COLO829 (cell line): ENCODE measurements around the gene ADGRG4.
"Not testable (repeated sequence)": the region's sequence is repeated elsewhere in the genome, so short reads cannot be mapped to it uniquely, and the experiment has no call there.

ENCODE experiments used
- DNase-seq: peaks from one replicate; pipeline ENCODE4 v3.0.0; 2012; ENCODE audit warnings: low spot score

The ADGRG4 gene

GRCh38 chrX:136300721-136301120 is at the start of gene ADGRG4:
TSS of gene ADGRG4 (plus strand) at chrX:136300963. CDS start at chrX:136308778, 7,815 bp downstream.
- not testable (repeated sequence) for DNase-seq

GRCh38 chrX:136251041-136251991 is 49.4 kb upstream of the ADGRG4 start, which contains the start of gene MAP7D3:
TSS of gene MAP7D3 (minus strand) at chrX:136251400. CDS start at chrX:136251358, 42 bp downstream.
- peak; percentile 62 for DNase-seq

- DNase-seq, result no peak
Observed at GRCh38 chrX:136255541-136255940, 45.2 kb upstream of the ADGRG4 start.

- DNase-seq, result no peak
Observed at GRCh38 chrX:136256026-136256425, 44.7 kb upstream of the ADGRG4 start.

GRCh38 chrX:136258951-136259350 is 41.8 kb upstream of the ADGRG4 start:
- DNase-seq, result no peak

- no peak for DNase-seq
Observed at GRCh38 chrX:136259543-136259942, 41.2 kb upstream of the ADGRG4 start.

GRCh38 chrX:136260776-136261175 is 40.0 kb upstream of the ADGRG4 start:
- no peak for DNase-seq

- DNase-seq, result no peak
Observed at GRCh38 chrX:136261321-136261720, 39.4 kb upstream of the ADGRG4 start.

- DNase-seq, result no peak
Observed at GRCh38 chrX:136262243-136262642, 38.5 kb upstream of the ADGRG4 start.

GRCh38 chrX:136262812-136263315 is 37.9 kb upstream of the ADGRG4 start:
- DNase-seq, result no peak

GRCh38 chrX:136266828-136267227 is 33.9 kb upstream of the ADGRG4 start:
- DNase-seq, result no peak

GRCh38 chrX:136268051-136269048 is 32.4 kb upstream of the ADGRG4 start:
- no peak for DNase-seq

- DNase-seq, result no peak
Observed at GRCh38 chrX:136269921-136270320, 30.8 kb upstream of the ADGRG4 start.

- DNase-seq, result no peak
Observed at GRCh38 chrX:136271300-136271699, 29.5 kb upstream of the ADGRG4 start.

- DNase-seq, result no peak
Observed at GRCh38 chrX:136272325-136272724, 28.4 kb upstream of the ADGRG4 start.

GRCh38 chrX:136273986-136274385 is 26.8 kb upstream of the ADGRG4 start:
- DNase-seq, result no peak

- no peak for DNase-seq
Observed at GRCh38 chrX:136275553-136275952, 25.2 kb upstream of the ADGRG4 start.

- not testable (repeated sequence) for DNase-seq
Observed at GRCh38 chrX:136286375-136286774, 14.4 kb upstream of the ADGRG4 start.

GRCh38 chrX:136291824-136292223 is 8.9 kb upstream of the ADGRG4 start:
- DNase-seq, result no peak

- DNase-seq, result no peak
Observed at GRCh38 chrX:136292656-136293055, 8.1 kb upstream of the ADGRG4 start.

- no peak for DNase-seq
Observed at GRCh38 chrX:136295380-136295779, 5.4 kb upstream of the ADGRG4 start.

- no peak for DNase-seq
Observed at GRCh38 chrX:136303041-136303440, 2.3 kb downstream of the ADGRG4 start.
